ENCODE results near the gene CAMSAP1. TPM values are rescaled to one million over a fixed set of nuclear protein-coding genes. Genes with fewer than 3 reads are reported as not detected.

Gene CAMSAP1
- total and polyA plus RNA-seq, 2 of the 4 experiments (the other 2 are of a cell fraction) = 8.2 to 19.5 TPM

DNA sequence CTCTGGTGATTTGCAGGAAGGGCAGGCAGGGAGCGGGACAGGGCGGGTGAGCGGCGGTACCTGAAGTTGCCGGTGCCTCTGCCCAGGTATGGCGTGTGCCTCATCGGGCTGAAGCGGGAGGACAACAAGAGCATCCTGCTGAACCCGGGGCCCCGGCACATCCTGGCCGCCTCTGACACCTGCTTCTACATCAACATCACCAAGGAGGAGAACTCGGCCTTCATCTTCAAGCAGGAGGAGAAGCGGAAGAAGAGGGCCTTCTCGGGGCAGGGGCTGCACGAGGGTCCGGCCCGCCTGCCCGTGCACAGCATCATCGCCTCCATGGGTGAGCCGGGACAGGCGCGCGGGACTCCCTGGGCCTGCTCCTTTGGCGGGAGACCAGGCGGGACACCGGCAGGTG lies 136.6 kb downstream of the CAMSAP1 start:
- POLR2A ChIA-PET (ENCODE audit: unreplicated experiment) = no interaction called here
- peaks cover 15% of the 10 kb centered on the region for H3K9me3 ChIP-seq (ENCODE audit: control insufficient read depth, insufficient read depth, low read length)

More for the DNA sequence above, 136.6 kb downstream of the CAMSAP1 start:
- DNase-seq (no peak), ATAC-seq (ENCODE audit: low read depth) (no peak)
- no peak overlapping the region for H2AK9ac ChIP-seq (replicated peaks; ENCODE audit: low read depth, low read length, poor library complexity)
- H3K4ac ChIP-seq (ENCODE audit: low read depth, low read length) = no peak overlapping the region
- H4K8ac ChIP-seq (ENCODE audit: low read depth in 2 of 2, low read length in 2 of 2) = no peak overlapping the region
- no peak overlapping the region for H3K18ac ChIP-seq (ENCODE audit: low read depth, low read length)
- H2BK120ac ChIP-seq (ENCODE audit: low read depth, low read length) = no peak overlapping the region
- CTCF ChIA-PET = no interaction called here
- no peak overlapping the region for H3K23ac ChIP-seq (ENCODE audit: low read depth, low read length)
- H3K9me1 ChIP-seq (ENCODE audit: insufficient read depth, low read length) = peaks cover 5% of the 10 kb centered on the region; the same call in 1 of the 2 replicates
- dilution Hi-C loops (cut with HindIII; ENCODE audit: low sequenced_read_pairs, unreplicated experiment) = no loop called here
- BruUV-seq (replicated peaks) = no TSS peak
- H3K4me1 ChIP-seq (ENCODE audit: control insufficient read depth, insufficient read depth, low read length) = no peaks in the 10 kb centered on the region
- intact Hi-C loops (cut with micrococcal nuclease) = no loop called here
- H4K20me1 ChIP-seq (ENCODE audit: insufficient read depth, low read length) = no peaks in the 10 kb centered on the region
- no peak overlapping the region for H3K56ac ChIP-seq (ENCODE audit: extremely low read depth, insufficient read depth, low read length)
- no peak overlapping the region for H4K91ac ChIP-seq (ENCODE audit: insufficient read depth, low read depth, low read length)
- no peak overlapping the region for H3K14ac ChIP-seq (replicated peaks; ENCODE audit: low read depth, low read length)
- H3K36me3 ChIP-seq (ENCODE audit: control insufficient read depth, insufficient read depth, low read length) = no peaks in the 10 kb centered on the region
- no peak overlapping the region for H2BK20ac ChIP-seq (ENCODE audit: low read depth, low read length)
- no peak overlapping the region for H3K4me2 ChIP-seq (ENCODE audit: low read depth, low read length)
- H3K4me3 ChIP-seq (ENCODE audit: insufficient read depth, low read depth, low read length) = no peak overlapping the region
- H3K9ac ChIP-seq (ENCODE audit: low read depth, low read length) = no peak overlapping the region
- in situ Hi-C loops (cut with MboI; ENCODE audit: low sequenced_read_pairs) = no loop called here
- H4K5ac ChIP-seq (ENCODE audit: low read depth, low read length) = no peak overlapping the region
- TF ChIP-seq MAFK (IDR thresholded peaks at IDR 0.05; ENCODE audit: low read depth, low read length) (no peak), ELK1 (IDR thresholded peaks at IDR 0.05; ENCODE audit: borderline replicate concordance, low read depth, low read length) (no peak), CEBPB (IDR thresholded peaks at IDR 0.05; ENCODE audit: low read depth, low read length) (no peak)
- TF ChIP-seq, protein P1, sequence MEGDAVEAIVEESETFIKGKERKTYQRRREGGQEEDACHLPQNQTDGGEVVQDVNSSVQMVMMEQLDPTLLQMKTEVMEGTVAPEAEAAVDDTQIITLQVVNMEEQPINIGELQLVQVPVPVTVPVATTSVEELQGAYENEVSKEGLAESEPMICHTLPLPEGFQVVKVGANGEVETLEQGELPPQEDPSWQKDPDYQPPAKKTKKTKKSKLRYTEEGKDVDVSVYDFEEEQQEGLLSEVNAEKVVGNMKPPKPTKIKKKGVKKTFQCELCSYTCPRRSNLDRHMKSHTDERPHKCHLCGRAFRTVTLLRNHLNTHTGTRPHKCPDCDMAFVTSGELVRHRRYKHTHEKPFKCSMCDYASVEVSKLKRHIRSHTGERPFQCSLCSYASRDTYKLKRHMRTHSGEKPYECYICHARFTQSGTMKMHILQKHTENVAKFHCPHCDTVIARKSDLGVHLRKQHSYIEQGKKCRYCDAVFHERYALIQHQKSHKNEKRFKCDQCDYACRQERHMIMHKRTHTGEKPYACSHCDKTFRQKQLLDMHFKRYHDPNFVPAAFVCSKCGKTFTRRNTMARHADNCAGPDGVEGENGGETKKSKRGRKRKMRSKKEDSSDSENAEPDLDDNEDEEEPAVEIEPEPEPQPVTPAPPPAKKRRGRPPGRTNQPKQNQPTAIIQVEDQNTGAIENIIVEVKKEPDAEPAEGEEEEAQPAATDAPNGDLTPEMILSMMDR (conservative IDR thresholded peaks at IDR 0.05; ENCODE audit: low read depth, low read length) = no peak
- H3K27ac ChIP-seq (ENCODE audit: insufficient read depth, low read length) = no peak overlapping the region
- WGBS, 2 experiments (ENCODE audit: extremely low coverage in 2 of 2, insufficient read length in 1 of 2) = 89% methylated on average over 14 of the region's 26 CpGs; no CpG with 5 or more reads in 1 of the 2 experiments
- H3K79me1 ChIP-seq (ENCODE audit: low read depth in 1 of 2, low read length in 2 of 2) = no peaks in the 10 kb centered on the region
- H2BK15ac ChIP-seq (ENCODE audit: low read depth, low read length) = no peak overlapping the region
- no peak overlapping the region for H2BK5ac ChIP-seq (ENCODE audit: low read depth, low read length, poor library complexity, severe bottlenecking)
- no peak overlapping the region for H2AK5ac ChIP-seq (ENCODE audit: low read depth, low read length)
- peaks cover 2% of the 10 kb centered on the region for H3K27me3 ChIP-seq (ENCODE audit: control insufficient read depth, insufficient read depth, low read length)
- no peak overlapping the region for H2AFZ ChIP-seq (replicated peaks; ENCODE audit: low read length, poor library complexity)

Data from IMR-90 (cell line).